Urothelium cell line (cell line): ENCODE data around the gene CD151.

Experiments
- DNase-seq: peaks from one replicate; pipeline ENCODE4 v3.0.0; 2011; ENCODE audit warnings: low spot score, mixed read lengths
- FAIRE-seq: peaks from 2 replicates; lab custom pipeline; 2011; peaks lifted over from hg19 to GRCh38; lab: Jason Lieb, UNC

Gene CD151

DNA sequence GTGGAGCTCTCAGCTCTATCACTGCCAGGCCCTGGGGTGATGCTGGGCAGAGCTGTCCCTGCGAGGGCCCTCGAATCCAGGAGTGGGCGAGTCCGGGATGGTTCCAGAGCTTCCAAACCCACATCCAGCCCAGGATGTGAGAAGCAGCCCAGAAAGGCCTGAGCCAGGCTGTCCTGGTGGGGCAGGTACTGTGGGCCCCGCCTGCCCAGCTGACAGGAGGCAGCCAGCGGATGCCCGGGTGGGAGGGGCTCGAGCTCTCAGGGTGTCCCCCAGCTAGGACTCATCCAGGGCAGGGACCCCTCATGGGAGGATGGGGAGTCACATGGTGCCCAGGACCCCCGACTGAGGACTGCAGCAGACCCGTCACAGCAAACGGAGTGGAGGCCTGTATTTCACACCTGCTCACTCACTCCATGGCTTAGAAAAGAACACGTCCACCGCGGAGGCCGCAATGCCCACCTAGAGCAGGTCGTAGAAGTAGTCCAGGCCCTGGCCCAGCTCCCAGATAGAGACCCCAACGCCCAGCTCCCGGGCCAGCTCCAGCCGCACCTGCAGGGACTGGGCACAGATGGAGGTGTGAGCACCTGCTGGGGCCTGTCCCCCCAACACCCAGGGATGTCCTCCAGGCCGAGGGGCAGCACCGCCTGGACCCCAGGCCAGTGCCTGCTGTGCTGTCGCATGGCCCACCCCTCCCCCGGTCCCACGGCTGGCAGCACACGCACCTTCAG, 36.8 kb downstream of the CD151 start:
- FAIRE-seq (no peak), DNase-seq (no peak)

DNA sequence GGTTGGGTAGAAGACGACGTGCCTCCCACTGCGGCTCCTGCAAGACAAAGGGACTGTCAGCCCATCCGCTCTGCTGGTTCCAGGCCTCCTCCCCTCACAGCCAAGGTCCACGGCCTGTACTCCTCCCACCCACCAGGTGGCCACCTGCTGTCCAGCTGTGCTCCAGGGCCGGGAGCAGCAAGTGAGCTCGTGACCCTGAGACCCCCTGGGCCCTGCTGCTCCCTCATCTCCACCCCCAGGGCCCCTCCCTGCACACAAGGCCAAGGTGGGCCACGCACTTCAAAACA, 37.3 kb downstream of the CD151 start:
- FAIRE-seq (no peak), DNase-seq (no peak)

DNA sequence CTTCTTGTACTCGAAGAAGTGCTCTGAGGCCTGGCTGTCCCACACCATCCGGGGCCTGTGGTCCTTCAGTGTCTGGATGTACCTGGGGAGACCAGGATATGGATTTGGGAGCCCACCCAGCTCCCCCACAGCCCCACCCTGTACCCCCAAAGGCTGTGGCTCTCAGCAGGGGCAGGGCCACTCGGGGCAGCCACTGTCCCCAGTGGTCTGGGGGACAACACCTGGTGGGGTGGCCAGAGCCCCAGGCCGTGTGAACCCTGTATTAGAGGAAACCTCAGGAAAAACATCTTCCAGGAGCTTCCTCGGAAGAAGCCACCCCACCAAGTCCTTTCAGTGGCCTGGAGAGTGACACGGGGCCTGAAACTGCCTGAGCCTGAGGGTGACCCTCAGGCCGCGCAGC, 37.7 kb downstream of the CD151 start:
- DNase-seq = no peak
- FAIRE-seq = no peak

DNA sequence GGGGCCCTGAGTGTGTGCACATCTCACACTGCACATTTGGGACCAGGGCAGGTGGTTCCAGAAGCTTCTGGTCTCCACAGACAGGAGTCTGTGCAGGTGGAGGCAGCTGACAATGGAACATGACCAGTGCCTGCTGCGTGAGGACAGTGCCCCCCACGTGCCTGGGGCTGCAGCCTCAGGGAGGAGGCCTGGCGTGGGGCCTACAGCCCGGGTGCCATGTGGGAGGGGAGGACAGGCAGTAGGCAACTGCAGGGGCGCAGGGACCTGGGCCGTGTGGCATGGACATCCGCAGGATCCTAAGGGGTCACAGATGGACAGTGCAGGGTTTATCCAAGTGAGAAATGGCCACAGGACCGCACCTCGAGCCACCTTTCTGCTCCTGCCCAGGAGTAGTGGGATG, 38.7 kb downstream of the CD151 start:
- DNase-seq (no peak), FAIRE-seq (no peak)

DNA sequence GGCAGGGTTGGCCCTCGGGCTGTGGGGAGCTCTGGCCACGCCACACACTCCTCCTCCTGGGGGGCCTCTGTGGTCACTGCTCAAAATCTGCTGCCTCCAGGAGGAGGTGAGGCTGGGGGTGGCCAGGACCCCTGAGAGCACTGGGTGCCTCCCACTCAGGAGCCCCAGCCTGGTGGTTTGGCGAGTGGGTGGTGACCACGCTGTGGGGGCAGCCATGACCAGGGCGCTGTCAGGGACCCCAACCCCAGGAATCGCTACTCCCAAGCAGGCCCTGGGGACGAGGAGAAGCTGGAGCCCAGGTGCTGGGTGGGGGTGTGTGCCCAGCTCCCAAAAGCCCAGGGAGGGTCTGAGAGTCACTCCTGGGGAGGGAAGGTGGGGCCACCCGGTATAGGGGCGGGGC, 40.0 kb downstream of the CD151 start:
- FAIRE-seq (no peak), DNase-seq (no peak)

DNA sequence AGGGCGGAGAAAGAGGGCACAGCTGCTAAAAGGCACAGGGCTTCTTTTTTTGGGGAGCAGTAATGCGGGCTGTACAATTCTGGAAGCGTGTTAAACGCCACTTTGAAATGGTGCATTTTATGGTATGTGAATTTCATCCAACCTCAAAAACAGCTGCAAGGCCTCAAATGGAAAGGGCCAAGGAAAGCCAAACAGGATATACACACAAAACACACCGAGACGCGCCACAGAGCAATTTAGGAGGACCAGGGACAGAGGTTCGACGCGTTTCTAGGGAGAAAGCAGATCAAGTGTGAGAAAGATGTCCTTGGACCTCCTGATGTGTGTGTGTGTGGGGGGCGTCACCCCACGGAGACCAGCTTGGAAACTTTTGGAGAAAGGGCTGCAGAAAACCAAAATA, 41.0 kb downstream of the CD151 start:
- DNase-seq (no peak), FAIRE-seq (no peak)

DNA sequence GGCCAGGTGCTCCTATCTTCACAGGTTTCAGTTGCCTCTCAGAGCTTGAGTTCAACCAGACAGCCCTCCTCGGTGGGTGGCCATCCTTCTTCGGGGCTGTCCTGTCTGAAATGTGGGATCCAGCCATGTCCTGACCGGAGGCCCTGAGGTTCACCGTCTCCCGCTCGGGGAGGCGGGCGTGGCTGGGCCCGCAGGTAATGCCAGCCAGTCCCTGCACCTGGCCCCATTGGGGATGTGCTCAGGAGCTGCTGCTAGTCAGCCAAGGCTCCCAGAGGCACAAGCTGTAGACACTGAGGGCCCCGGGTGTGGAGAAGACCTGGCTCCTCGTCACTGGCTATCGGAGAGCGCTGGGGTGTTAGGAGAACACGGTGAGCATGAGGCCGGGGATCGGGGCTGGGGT, 42.5 kb downstream of the CD151 start:
- DNase-seq (no peak), FAIRE-seq (no peak)

DNA sequence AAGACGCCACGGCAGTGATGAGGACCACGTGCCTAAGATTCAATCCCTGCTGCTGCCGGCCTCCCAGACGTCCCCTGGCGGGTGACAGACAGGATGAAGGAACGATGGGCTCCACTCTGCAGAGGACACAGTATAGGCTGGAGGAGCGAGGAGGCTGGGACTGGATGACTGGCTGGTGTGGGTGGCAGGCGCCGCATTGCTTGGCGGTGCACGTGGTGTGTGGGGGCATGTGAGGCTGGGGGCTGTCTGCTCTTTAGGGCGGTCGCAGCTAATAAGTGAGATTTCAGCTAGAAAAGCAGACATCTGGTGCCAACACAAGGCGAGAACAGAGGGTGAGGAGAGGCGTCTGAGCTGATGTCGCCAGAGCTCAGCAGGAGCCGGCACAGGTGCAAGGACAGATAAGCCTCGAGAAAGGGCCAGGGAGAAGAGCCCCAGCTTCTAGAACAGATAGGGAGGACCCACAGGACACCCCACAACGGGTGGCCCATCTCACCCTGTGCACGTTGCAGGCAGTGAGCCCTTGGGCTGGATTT, 43.1 kb downstream of the CD151 start:
- FAIRE-seq = no peak
- no peak for DNase-seq

DNA sequence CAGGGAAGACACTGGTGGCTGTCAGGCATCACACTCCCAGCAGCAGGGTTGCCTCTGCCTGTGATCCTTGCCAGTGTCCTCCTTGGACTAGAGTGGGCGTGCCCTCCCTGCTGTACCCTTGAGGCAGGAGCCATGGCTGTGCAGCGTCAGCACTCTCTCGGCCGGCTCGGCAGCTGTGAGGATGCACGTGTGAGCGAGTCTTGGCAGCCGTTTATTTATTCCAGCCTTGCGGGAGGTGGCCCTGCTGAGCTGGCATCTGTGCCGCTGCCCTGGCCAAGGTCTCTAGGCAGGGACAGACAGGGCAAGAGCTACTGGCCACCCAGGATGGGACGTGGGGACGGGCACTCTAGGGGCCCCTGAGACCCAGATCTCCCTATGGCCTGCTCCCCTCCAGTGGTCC, 43.8 kb downstream of the CD151 start:
- DNase-seq (no peak), FAIRE-seq (no peak)

DNA sequence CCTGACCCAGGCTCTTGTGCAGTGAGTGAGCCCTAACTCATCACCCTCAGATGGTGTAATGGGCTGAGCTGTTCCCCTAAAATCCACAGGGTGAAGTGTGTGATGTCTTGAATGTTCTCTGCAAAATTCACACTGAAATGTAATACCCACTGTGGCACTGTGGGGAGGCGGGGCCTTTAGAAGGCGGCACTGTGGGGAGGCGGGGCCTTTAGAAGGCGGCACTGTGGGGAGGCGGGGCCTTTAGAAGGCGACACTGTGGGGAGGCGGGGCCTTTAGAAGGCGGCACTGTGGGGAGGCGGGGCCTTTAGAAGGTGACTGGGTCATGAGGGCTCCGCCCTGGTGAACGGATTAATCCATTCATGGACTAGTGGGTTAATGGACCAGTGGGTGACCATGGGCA, 44.8 kb downstream of the CD151 start:
- DNase-seq (no peak), FAIRE-seq (no peak)

DNA sequence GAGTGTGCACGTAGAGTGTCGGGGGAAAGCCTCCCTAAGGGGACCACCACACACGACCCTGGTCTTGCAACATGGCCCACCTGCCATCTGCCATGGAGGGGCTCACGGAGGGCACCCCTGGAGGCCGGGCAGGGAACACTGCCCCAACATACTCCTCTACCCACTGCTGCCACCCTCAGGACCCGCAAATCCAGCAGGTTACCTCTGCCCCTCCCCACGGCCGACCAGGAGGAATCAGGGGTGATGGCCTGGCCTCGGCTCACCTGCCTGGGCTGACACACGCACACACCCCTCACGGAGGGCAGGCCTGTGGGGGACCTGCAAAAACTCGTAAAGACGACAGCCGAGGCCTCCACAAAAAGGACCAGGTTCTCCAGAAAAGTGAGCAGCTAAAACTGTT, 47.7 kb downstream of the CD151 start:
- FAIRE-seq (no peak), DNase-seq (no peak)

DNA sequence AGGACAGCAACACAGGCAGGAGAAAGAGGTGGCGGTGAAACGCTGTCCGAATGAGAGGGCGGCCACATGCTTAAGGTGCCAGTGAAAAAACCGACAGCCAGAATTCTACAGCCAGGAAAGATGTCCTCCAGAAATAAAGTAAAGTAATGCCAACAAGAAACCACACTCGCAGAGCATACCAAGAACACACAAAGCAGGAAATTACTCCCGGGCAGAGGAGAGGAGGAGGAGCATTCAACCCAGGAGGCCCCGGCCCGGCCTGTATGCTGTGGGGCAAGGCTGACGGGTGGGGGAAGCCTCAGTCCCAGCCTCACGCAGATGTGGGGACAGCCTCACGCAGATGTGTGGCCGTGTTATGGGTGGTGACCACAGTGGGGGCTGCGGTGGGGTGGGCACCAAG, 49.8 kb downstream of the CD151 start:
- FAIRE-seq (no peak), DNase-seq (no peak)

DNA sequence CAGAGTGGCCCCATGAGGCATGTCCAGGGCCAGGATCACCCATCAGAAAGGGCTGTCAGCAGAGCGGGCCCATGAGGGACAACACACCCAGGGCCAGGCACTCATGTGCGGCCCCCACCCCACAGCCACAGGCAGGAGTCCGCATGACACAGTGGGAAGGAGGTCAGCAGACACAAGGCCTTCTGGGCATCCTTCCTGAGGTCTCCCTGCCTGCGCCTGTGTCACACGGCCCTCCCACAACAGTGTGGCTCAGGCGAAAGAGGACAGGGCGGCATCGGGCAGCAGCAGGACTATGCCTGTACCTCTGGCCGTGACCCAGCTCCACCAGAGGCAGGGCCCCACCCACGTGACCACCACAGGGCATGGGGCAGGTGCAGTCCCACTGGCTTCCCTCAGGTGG, 50.8 kb downstream of the CD151 start:
- FAIRE-seq = no peak

DNA sequence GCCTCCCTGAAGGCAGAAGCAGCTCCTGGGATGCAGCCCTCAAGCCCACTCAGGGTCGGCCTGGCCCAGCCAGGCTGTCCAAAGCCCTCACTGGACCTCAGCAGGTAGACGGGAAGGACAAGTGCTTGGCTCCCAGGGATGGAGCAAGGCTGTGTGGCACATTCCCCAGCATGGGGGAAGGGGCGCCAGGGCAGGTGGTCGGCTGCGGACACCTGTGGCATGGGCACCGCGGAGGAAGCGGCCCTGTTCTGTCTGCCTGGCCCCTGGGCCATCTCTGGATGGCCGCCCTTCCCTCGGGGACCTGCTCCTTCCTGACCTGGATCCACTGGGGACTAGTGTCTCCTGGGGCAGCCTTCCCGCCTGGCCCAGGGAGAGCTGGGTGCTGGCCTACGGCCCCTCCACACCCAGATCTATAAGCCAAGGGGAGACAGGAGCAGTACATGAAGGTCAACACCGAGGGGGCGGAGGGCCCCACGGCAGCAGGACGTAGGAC, 51.9 kb downstream of the CD151 start:
- no peak for FAIRE-seq
- no peak for DNase-seq

More for the DNA sequence above, 50.8 kb downstream of the CD151 start:
- DNase-seq = no peak

DNA sequence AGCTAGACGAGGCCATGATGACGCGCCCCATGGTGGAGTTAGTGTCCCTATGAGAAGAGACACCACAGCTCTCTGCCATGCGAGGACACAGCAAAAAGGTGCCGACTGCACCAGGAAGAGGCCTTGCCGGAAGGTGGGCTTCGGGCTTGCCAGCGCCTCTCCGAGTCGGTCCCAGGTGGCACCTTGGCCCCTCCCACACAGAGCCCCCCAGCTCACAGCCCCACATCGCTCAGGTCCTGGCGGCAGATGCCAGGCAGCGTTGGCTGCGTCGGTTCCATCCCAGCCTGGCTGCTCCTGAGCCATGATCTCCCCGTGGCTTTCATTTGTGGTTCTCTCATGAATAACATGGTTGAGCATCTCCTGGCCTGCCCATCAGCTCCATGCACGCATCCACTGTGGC, 53.8 kb downstream of the CD151 start:
- FAIRE-seq = no peak
- DNase-seq = no peak

DNA sequence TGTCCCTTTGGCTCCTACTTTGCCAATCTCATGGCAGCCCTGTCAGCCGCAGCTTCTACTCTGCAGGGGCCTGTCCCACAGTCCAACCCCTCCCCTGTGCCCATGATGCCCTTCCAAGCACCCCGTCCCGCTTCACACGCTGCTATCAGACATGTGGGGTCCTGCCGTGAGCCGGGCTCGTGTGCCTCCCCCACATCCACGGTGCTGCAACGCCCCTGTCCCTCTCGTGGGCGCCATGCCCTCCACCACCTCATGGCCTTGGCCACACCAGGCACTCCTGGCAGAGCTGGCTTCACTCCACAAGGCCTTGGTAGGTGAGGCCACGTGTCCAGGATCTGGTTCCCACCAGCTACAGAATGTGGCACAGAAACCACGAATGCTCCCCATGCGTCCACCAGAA, 54.8 kb downstream of the CD151 start:
- FAIRE-seq (no peak), DNase-seq (no peak)
